GM18519 (cell line): ENCODE data around the gene FTO.

Experiments used
- ATAC-seq: cut with Tn5 transposase; IDR thresholded peaks from one replicate; pipeline ENCODE4 v1.9.1; 2021; ENCODE audit warnings: mild to moderate bottlenecking, moderate library complexity; ENCODE audit not compliant: unreplicated experiment, low FRiP score

The FTO gene

GRCh38 chr16:54160939-54161897 lies 457.3 kb downstream of the FTO start:
- no peak for ATAC-seq

GRCh38 chr16:54163197-54163843 lies 459.4 kb downstream of the FTO start:
- no peak for ATAC-seq

- no peak for ATAC-seq
These were observed 460.8 kb downstream of the FTO start for GRCh38 chr16:54164789-54165173.

GRCh38 chr16:54165174-54165911 lies 461.4 kb downstream of the FTO start:
- no peak for ATAC-seq

- no peak for ATAC-seq
These were observed 462.2 kb downstream of the FTO start for GRCh38 chr16:54165912-54166865.

- no peak for ATAC-seq
These were observed 465.2 kb downstream of the FTO start for GRCh38 chr16:54169112-54169511.

GRCh38 chr16:54171626-54172537 lies 467.9 kb downstream of the FTO start:
- ATAC-seq = no peak

GRCh38 chr16:54173490-54173889 lies 469.5 kb downstream of the FTO start:
- ATAC-seq = no peak

- no peak for ATAC-seq
These were observed 470.2 kb downstream of the FTO start for GRCh38 chr16:54174201-54174600.

- no peak for ATAC-seq
These were observed 470.8 kb downstream of the FTO start for GRCh38 chr16:54174750-54175149.

- no peak for ATAC-seq
These were observed 471.2 kb downstream of the FTO start for GRCh38 chr16:54175169-54175551.

GRCh38 chr16:54175552-54176375 lies 471.8 kb downstream of the FTO start:
- no peak for ATAC-seq

- ATAC-seq = no peak
These were observed 472.5 kb downstream of the FTO start for GRCh38 chr16:54176376-54176901.

- no peak for ATAC-seq
These were observed 473.3 kb downstream of the FTO start for GRCh38 chr16:54177052-54177861.

- no peak for ATAC-seq
These were observed 474.0 kb downstream of the FTO start for GRCh38 chr16:54177862-54178477.

GRCh38 chr16:54178478-54178976 lies 474.6 kb downstream of the FTO start:
- ATAC-seq = no peak
